HG03571 (cell line): ENCODE data around the gene RELN.

Experiments used
- ATAC-seq: cut with Tn5 transposase; IDR thresholded peaks from one replicate; pipeline ENCODE4 v1.9.1; 2021; ENCODE audit not compliant: unreplicated experiment

The RELN gene

DNA sequence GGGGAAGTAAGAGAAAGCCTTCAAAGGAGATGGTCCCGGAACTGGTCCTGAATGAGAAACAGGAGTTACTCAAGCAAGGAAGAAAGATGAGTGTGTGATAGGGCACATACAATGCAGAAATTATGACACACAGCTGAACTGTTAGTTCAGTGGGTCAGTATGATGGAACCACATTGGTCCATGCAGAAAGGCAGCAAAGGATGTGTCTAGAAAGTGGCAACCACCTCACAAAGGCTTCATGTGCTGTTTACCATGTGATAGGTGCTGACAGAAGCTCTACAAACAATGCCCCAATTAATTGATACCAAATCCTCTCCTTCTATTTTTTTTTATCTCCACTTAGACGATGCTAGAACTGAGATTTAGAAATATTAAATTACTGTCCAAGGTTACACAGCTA is 258.3 kb downstream of the RELN start:
- ATAC-seq = no peak

GRCh38 chr7:103729026-103729425 is 260.4 kb downstream of the RELN start:
- ATAC-seq = no peak

DNA sequence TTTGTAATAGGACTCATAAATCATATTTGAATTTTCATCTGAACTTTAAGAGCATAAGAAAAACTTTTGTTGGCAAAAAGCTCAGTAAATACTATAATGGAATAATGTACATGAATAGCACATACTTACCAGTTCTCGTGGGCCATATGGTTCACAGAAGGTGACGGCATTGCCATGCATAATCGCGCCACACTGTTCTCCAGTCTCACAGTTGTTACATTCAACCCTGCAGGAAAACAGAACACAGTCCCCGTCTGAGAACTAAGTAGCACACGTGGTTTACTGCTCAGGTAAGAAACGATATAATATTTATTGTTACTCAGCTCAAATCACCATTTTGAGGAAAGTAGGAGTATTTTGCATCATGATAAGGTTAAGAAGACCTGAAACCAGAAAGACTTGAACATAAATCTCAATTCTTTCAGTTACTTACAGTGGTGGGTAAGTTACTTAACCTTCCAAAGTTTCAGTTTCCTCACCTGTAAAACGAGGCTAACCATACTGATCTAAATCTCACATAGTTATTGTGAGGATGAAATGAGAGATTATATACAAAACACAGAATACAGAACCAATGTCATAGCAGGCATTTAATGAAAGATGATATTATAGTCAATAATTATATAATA is 261.4 kb downstream of the RELN start:
- no peak for ATAC-seq

GRCh38 chr7:103719070-103719469 is 270.4 kb downstream of the RELN start:
- no peak for ATAC-seq

- ATAC-seq = no peak
Measured at GRCh38 chr7:103718482-103719061, 270.9 kb downstream of the RELN start.

DNA sequence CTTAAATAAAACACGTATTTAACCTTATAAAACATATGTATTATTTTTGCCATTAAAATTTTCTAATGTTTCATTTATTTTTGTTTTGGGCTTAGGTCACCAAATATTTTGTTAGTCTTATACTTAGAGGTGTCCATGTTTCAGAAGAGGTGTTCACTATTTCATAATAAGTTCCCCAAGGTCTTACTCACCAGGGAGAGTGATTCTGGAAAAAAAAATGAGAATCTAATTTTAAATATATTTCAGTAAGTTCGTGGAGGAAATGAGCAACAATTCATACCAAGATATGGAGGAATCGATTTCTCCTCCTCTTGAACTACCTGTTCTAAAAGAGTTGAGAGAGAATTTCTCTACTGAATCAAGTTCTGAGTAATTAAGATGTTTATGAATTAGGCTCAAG is 271.9 kb downstream of the RELN start:
- no peak for ATAC-seq

- ATAC-seq = no peak
Measured at GRCh38 chr7:103715376-103716120, 273.9 kb downstream of the RELN start.

DNA sequence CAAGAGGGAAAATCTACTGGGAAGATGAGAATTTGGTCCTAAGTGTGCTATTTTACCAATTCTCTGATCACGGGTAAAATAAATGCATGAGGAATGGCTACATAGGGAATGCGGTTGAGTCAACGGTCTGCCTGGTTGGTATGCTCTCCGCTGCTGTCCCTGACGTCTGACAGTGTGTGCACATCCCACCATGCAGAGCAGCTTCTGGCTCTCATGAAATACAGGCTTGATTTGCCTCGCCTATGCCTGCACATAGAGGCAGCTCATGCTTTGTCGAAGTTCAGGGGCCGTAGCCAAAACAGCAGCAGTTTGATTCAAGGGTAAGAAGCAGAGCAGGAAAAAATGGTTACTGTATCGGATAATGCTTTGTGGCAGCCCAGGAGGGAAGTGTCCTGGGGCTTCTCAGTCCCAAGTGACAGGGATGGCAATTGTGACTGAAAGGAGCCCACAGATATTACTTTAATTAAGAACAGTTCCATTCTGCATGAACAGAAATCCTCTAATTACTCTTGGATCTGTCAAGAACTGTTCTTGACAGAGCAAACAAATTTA is 275.0 kb downstream of the RELN start:
- no peak for ATAC-seq

DNA sequence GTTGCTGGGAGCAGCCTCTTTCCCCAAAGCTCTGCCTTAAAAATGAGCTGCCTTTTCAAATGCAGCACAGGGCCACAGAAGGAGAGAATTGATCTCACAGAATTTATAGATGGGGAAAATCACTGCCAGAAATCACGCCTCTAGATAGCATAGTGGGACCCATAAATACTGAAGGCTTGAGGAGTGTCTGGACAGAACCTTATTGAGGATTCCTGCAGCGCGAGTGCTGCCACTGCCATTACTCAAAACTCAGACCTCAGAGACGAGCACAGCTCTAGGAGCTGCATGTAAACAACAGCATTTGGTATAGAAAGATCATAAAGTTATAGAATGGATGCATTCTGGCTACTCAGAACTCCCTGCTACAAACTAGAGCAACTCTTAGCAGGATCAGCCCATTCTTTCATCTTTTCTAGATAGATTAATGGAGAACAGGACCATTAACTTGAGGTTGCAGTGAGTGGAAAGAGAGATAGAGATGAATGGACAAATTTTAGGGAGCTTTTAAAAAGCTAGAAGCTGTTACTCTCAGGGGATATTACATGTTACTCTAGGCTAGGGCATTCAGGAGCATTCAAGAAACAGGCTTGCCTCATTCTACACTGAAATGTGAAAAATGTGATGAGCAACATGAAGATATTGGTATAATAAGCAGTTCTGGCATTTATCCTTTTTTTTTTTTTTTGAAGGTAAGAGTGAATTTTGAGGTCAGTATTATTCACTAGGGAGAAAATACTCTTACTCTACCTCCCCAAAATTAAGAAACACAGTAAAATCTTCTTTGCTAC is 276.3 kb downstream of the RELN start:
- ATAC-seq = no peak

GRCh38 chr7:103711413-103711812 is 278.0 kb downstream of the RELN start:
- no peak for ATAC-seq

DNA sequence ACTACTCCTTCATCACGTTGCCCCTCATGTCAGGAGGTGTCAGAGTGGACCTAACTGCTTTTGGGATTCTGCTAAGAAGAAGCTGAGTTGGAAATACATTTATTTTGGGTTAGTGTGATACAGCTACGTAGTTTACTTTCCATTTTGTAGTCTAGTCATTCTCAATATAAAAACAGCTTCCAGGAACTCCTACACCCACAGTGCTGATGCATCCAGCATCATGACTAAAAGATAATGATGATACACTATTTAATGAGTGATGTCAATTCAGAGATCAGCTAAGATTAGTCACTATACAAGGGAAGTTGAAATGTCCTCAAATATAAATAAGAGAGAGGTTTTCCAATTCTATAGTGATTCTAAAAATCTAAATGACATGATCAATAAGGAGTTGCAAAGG is 279.2 kb downstream of the RELN start:
- no peak for ATAC-seq

- no peak for ATAC-seq
Measured at GRCh38 chr7:103706805-103707204, 282.7 kb downstream of the RELN start.

DNA sequence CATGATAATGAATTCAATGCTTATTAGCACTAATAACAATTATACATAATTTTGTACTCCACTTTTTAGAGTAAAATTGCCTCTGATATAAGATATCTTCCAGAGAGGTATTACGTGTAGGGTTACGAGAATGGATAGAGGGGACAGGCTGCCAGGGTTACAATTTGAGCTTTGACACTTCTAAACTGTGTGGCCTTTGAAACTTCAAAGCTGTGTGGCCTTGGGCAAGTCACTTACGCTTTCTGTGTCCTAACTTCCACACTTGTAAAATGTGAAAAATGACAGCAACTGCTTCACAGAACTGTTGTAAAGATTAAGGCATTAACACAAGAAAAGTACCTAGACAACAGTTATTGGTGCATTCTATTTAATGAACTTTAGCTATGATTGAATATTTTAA is 283.9 kb downstream of the RELN start:
- no peak for ATAC-seq

- ATAC-seq = no peak
Measured at GRCh38 chr7:103704701-103705100, 284.8 kb downstream of the RELN start.

DNA sequence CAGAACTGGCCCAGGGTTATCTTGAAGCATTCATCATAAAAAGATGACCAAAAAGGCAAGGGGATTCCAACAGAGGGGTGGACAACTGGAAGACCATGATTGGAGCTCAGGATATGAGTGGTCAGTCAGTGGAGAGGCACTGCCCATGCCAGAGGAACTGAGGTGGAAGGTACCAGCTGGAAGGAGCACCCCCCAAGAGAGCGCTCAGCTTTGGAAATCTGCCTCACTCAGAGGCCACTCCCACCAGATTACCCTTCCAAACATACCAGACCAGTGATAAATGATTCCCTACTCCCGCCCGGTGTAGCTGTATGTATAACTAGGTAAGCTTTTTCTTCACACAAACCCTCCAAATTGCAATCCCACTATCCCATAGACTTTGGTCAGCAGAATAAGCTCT is 286.5 kb downstream of the RELN start:
- ATAC-seq = no peak

GRCh38 chr7:103702454-103702853 is 287.0 kb downstream of the RELN start:
- ATAC-seq = no peak

- ATAC-seq = no peak
Measured at GRCh38 chr7:103699032-103699431, 290.4 kb downstream of the RELN start.

GRCh38 chr7:103698064-103698463 is 291.4 kb downstream of the RELN start:
- ATAC-seq = no peak

- no peak for ATAC-seq
Measured at GRCh38 chr7:103695521-103695920, 293.9 kb downstream of the RELN start.

DNA sequence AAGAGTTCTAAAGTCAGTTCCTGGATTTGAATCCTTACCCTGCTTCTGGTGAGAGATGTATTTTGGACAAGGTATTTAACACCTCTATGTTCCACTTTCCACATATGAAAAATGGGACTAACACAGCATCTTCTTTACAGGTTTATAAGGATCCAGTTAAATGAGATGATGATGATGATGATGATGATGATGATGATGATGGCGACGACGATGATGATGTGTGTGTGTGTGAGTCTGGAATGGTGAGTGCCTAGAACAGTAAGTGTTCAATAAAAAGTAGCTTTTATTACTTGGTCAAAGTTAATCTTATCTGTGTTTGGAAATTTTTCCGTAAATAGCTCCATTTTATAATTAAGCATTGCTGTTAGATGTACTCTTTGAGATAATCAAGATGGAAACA is 295.2 kb downstream of the RELN start:
- no peak for ATAC-seq

DNA sequence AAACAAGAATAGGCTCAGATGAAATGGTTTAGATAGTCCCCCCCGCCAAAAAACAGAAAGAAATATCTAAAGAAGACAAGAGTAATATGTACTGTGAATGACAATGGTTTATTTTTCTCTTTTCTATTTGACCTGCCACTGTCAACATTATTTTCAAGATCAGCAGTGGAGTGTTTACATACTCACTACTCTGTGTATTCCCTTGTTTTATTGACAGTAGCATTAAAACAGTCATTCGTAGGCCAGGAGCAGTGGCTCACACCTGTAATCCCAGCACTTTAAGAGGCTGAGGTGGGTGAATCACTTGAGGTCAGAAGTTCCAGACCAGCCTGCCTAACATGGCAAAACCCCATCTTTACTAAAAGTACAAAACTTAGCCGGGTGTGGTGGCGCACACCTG is 298.2 kb downstream of the RELN start:
- no peak for ATAC-seq
